Right atrium auricular region (tissue), 2 donors: ENCODE data around the gene MCF2L2. TPM values are rescaled to one million over a fixed set of nuclear protein-coding genes. Genes with fewer than 3 reads are reported as not detected.

Experiments
- DNase-seq: peaks from one replicate; pipeline ENCODE4 v3.0.0-alpha.2; 2019; ENCODE audit warnings: low spot score
- H3K27ac ChIP-seq, 2 donors: fragments of 200-600 bp; sonication (generic); 1 replicate in 1 of 2; 2 replicates in 1 of 2; pipeline ENCODE4 v1.5.1; 2016 to 2019
- H3K27me3 ChIP-seq, 2 donors: fragments of 200-600 bp; sonication (generic); one replicate each; pipeline versions ENCODE4 v1.5.1 to v1.6.0; 2017 to 2019
- H3K36me3 ChIP-seq: fragments of 200-600 bp; sonication (generic); one replicate; pipeline ENCODE4 v1.5.1; 2016
- H3K4me1 ChIP-seq, 2 donors: fragments of 200-600 bp; sonication (generic); one replicate each; pipeline versions ENCODE4 v1.5.1 to v1.6.0; 2017 to 2019
- H3K4me3 ChIP-seq, 2 donors: fragments of 200-600 bp; sonication (generic); 1 replicate in 1 of 2; 2 replicates in 1 of 2; pipeline ENCODE4 v1.5.1; 2017 to 2019; ENCODE audit warnings: mild to moderate bottlenecking in 1 of 2, moderate library complexity in 1 of 2
- H3K9me3 ChIP-seq, 2 donors: fragments of 200-600 bp; sonication (generic); one replicate each; pipeline ENCODE4 v1.5.1; 2019
- CTCF ChIP-seq, 2 donors: fragments of 200-600 bp; sonication (generic); IDR thresholded peaks; one replicate each; pipeline ENCODE4 v1.5.1; 2019; ENCODE audit warnings: antibody characterized with exemption in 2 of 2
- total RNA-seq, 2 donors: library from RNA; depleted of rRNA; stranded (reverse); fragments of >200 nt; gene quantifications; one replicate each; pipeline ENCODE4 v1.1.0, GENCODE V29; 2016

Gene MCF2L2
- total RNA-seq, 2 donors from 2014 or later, result 0.08 TPM; not detected in 1

GRCh38 chr3:183454064-183454463 is 25.6 kb upstream of the MCF2L2 start:
- Histone ChIP-seq H3K36me3 (peaks cover 9% of the 10 kb centered on the region), H3K9me3 (no peaks in the 10 kb centered on the region), H3K4me3 (no peak overlapping the region), H3K4me1 (peaks cover 0 to 12% of the 10 kb centered on the region in 2 donors), H3K27ac (no peak overlapping the region), H3K27me3 (no peaks in the 10 kb centered on the region)
- no peak for TF ChIP-seq CTCF (IDR thresholded peaks at IDR 0.05)
- DNase-seq, result no peak

GRCh38 chr3:183449791-183450190 is 21.4 kb upstream of the MCF2L2 start:
- peaks cover 0 to 23% of the 10 kb centered on the region in 2 donors for H3K4me1 ChIP-seq

GRCh38 chr3:183449391-183449790 is 21.0 kb upstream of the MCF2L2 start:
- peak overlapping the region in 1 of 2 donors; percentile 15 for H3K4me3 ChIP-seq
- H3K4me1 ChIP-seq, result peaks cover 0 to 23% of the 10 kb centered on the region in 2 donors
- peaks cover 9% of the 10 kb centered on the region for H3K36me3 ChIP-seq
- H3K27ac ChIP-seq, result peak overlapping the region; percentile 6 to 74
- H3K27me3 ChIP-seq, result no peaks in the 10 kb centered on the region
- peak in 1 of 2 donors; percentile 30 for TF ChIP-seq CTCF (IDR thresholded peaks at IDR 0.05)
- H3K9me3 ChIP-seq, result no peaks in the 10 kb centered on the region
- no peak for DNase-seq

More at GRCh38 chr3:183449791-183450190, 21.4 kb upstream of the MCF2L2 start:
- no peak for TF ChIP-seq CTCF (IDR thresholded peaks at IDR 0.05)
- Histone ChIP-seq H3K27ac (peak overlapping the region; percentile 6 to 74), H3K36me3 (peaks cover 9% of the 10 kb centered on the region), H3K9me3 (no peaks in the 10 kb centered on the region), H3K27me3 (no peaks in the 10 kb centered on the region), H3K4me3 (no peak overlapping the region)
- no peak for DNase-seq

- Histone ChIP-seq H3K27ac (peak overlapping the region; percentile 74 to 81), H3K4me3 (peak overlapping the region; percentile 71 to 82), H3K27me3 (no peaks in the 10 kb centered on the region), H3K9me3 (peaks cover 0 to 3% of the 10 kb centered on the region in 2 donors), H3K4me1 (peaks cover 0 to 23% of the 10 kb centered on the region in 2 donors), H3K36me3 (peaks cover 9% of the 10 kb centered on the region)
- TF ChIP-seq CTCF (IDR thresholded peaks at IDR 0.05), result no peak
- DNase-seq, result no peak
Measured at GRCh38 chr3:183448369-183449128, 20.1 kb upstream of the MCF2L2 start.

GRCh38 chr3:183447206-183448001 is 19.0 kb upstream of the MCF2L2 start:
- H3K4me3 ChIP-seq, result peak overlapping the region; percentile 71 to 82
- H3K9me3 ChIP-seq, result peaks cover 0 to 10% of the 10 kb centered on the region in 2 donors
- H3K27ac ChIP-seq, result peak overlapping the region; percentile 74 to 81
- peak in 1 of 2 donors; percentile 37 for TF ChIP-seq CTCF (IDR thresholded peaks at IDR 0.05)
- H3K27me3 ChIP-seq, result no peaks in the 10 kb centered on the region
- peaks cover 5% of the 10 kb centered on the region for H3K36me3 ChIP-seq
- H3K4me1 ChIP-seq, result peaks cover 0 to 23% of the 10 kb centered on the region in 2 donors
- DNase-seq, result peak; percentile 83
